EH (cell line): Measurements from ENCODE around the gene GINS2.

Source experiments
- DNase-seq: peaks from one replicate; pipeline ENCODE4 v3.0.0-alpha.2; 2015; ENCODE audit warnings: low read depth

GINS2 gene

GRCh38 chr16:85688586-85689284, at the start of gene GINS2:
Gene GINS2, minus strand, starts transcription at chr16:85688954. Its CDS starts 56 bp downstream, at chr16:85688898.
- DNase-seq, result peak; percentile 92

GRCh38 chr16:85736921-85737320, 48.2 kb upstream of the GINS2 start:
- DNase-seq, result no peak

GRCh38 chr16:85735946-85736345, 47.2 kb upstream of the GINS2 start:
- DNase-seq, result no peak

GRCh38 chr16:85735225-85735635, 46.5 kb upstream of the GINS2 start:
- DNase-seq, result no peak

GRCh38 chr16:85734311-85735017, 45.7 kb upstream of the GINS2 start:
- no peak for DNase-seq

GRCh38 chr16:85733839-85734170, 45.1 kb upstream of the GINS2 start:
- peak; percentile 27 for DNase-seq

GRCh38 chr16:85733155-85733838, 44.5 kb upstream of the GINS2 start:
- DNase-seq, result peak; percentile 52

- DNase-seq, result no peak
Measured at GRCh38 chr16:85731179-85731578, 42.4 kb upstream of the GINS2 start.

- no peak for DNase-seq
Measured at GRCh38 chr16:85730186-85730465, 41.4 kb upstream of the GINS2 start.

GRCh38 chr16:85729452-85730185, 40.9 kb upstream of the GINS2 start:
- peak; percentile 59 for DNase-seq

- no peak for DNase-seq
Measured at GRCh38 chr16:85728879-85729278, 40.1 kb upstream of the GINS2 start.

GRCh38 chr16:85724936-85725335, 36.2 kb upstream of the GINS2 start:
- DNase-seq, result no peak

- no peak for DNase-seq
Measured at GRCh38 chr16:85724126-85724879, 35.5 kb upstream of the GINS2 start.

GRCh38 chr16:85722128-85722893, 33.6 kb upstream of the GINS2 start:
- no peak for DNase-seq

GRCh38 chr16:85720302-85720637, 31.5 kb upstream of the GINS2 start:
- DNase-seq, result peak; percentile 47

- no peak for DNase-seq
Measured at GRCh38 chr16:85719605-85720301, 31.0 kb upstream of the GINS2 start.

GRCh38 chr16:85718682-85719081, 29.9 kb upstream of the GINS2 start:
- DNase-seq, result peak; percentile 22

- no peak for DNase-seq
Measured at GRCh38 chr16:85718153-85718477, 29.4 kb upstream of the GINS2 start.

- DNase-seq, result peak; percentile 59
Measured at GRCh38 chr16:85717393-85718152, 28.8 kb upstream of the GINS2 start.

GRCh38 chr16:85716680-85717038, 27.9 kb upstream of the GINS2 start:
- peak; percentile 8 for DNase-seq
